Esophagus squamous epithelium (tissue), 5 donors: Measurements from ENCODE around the gene MAU2. TPM values are rescaled to one million over a fixed set of nuclear protein-coding genes. Genes with fewer than 3 reads are reported as not detected.
"Not testable (repeated sequence)": the region's sequence is repeated elsewhere in the genome, so short reads cannot be mapped to it uniquely, and the experiment has no call there.

Experiments used
- DNase-seq: peaks from one replicate; lab custom pipeline; 2025; lab: John Stamatoyannopoulos, UW
- H3K27ac ChIP-seq, 4 donors: fragments of 200-600 bp; sonication (generic); one replicate each; pipeline ENCODE4 v1.5.1; 2016 to 2019; ENCODE audit warnings: mild to moderate bottlenecking in 1 of 4
- H3K27me3 ChIP-seq, 4 donors: fragments of 200-600 bp; sonication (generic); 1 replicate in 3 of 4; 2 replicates in 1 of 4; pipeline versions ENCODE4 v1.5.1 to v1.6.0; 2017 to 2021; ENCODE audit warnings: antibody characterized with exemption in 1 of 4
- H3K36me3 ChIP-seq, 3 donors: fragments of 200-600 bp; sonication (generic); one replicate each; pipeline ENCODE4 v1.5.1; 2016 to 2019
- H3K4me1 ChIP-seq, 3 donors: fragments of 200-600 bp; sonication (generic); one replicate each; pipeline ENCODE4 v1.5.1; 2017 to 2019
- H3K4me3 ChIP-seq, 4 donors: fragments of 200-600 bp; sonication (generic); 1 replicate in 3 of 4; 2 replicates in 1 of 4; pipeline ENCODE4 v1.5.1; 2016 to 2019; ENCODE audit warnings: mild to moderate bottlenecking in 2 of 4, moderate library complexity in 1 of 4
- H3K9me3 ChIP-seq, 3 donors: fragments of 200-600 bp; sonication (generic); one replicate each; pipeline ENCODE4 v1.5.1; 2016 to 2019
- CTCF ChIP-seq, 6 experiments: fragments of 450-650 bp in 4 of 6; fragments of 200-600 bp in 2 of 6; sonication (generic) in 2 of 6; IDR thresholded peaks; one replicate each; pipeline ENCODE4 v1.5.1; 2016 to 2019; ENCODE audit warnings: antibody characterized with exemption in 6 of 6, mild to moderate bottlenecking in 4 of 6, moderate library complexity in 4 of 6
- POLR2A ChIP-seq, 4 donors: fragments of 450-650 bp; IDR thresholded peaks; one replicate each; pipeline ENCODE4 v1.6.1; 2017; ENCODE audit warnings: antibody characterized with exemption in 4 of 4, mild to moderate bottlenecking in 4 of 4, moderate library complexity in 3 of 4
- WGBS, 2 donors: methylation state at CpG; one replicate each; pipeline ENCODE4 v1.1.5; 2018; 5-methylcytosine and 5-hydroxymethylcytosine counted together
- intact Hi-C: fragments of 100-400 bp; cut with DNase I; formaldehyde crosslinking; loops from one replicate; pipeline ENCODE4 v1.15.0; 2022
- total RNA-seq, 4 donors: library from RNA; depleted of rRNA; stranded (reverse); fragments of >200 nt; gene quantifications; one replicate each; pipeline ENCODE4 v1.1.0, GENCODE V29; 2016
- donor health status: DM: yes; HTN: yes; CAD: no.

MAU2 gene
- total RNA-seq, 4 donors from 2014 or later, result 35.4 to 53.2 (median 39.1) TPM

GRCh38 chr19:19385131-19385895, 64.7 kb downstream of the MAU2 start:
- DNase-seq, result peak; percentile 99
- TF ChIP-seq POLR2A (IDR thresholded peaks at IDR 0.05), result peak in 3 of 4 donors; percentile 40 to 60 (median 52)
- TF ChIP-seq CTCF (IDR thresholded peaks at IDR 0.05), result peak in 5 of 6 experiments; percentile 7 to 24 (median 11)
- no peaks in the 10 kb centered on the region for H3K27me3 ChIP-seq
- peaks cover 37 to 88% (median 51%) of the 10 kb centered on the region in 3 donors for H3K4me1 ChIP-seq
- intact Hi-C loops, result no loop called here
- no peaks in the 10 kb centered on the region for H3K36me3 ChIP-seq
- peak overlapping the region; percentile 91 to 97 (median 95) for H3K27ac ChIP-seq
- WGBS, 2 donors, result 0% methylated on average over 7 to 22 of the region's 75 CpGs
- no peaks in the 10 kb centered on the region for H3K9me3 ChIP-seq
- peak overlapping the region; percentile 72 to 91 (median 84) for H3K4me3 ChIP-seq

GRCh38 chr19:19385896-19386869, 65.6 kb downstream of the MAU2 start:
- intact Hi-C loops, result no loop called here

GRCh38 chr19:19387108-19387507, 66.5 kb downstream of the MAU2 start:
- DNase-seq, result no peak
- peak overlapping the region; percentile 72 to 91 (median 84) for H3K4me3 ChIP-seq
- TF ChIP-seq CTCF (IDR thresholded peaks at IDR 0.05) (no peak), POLR2A (IDR thresholded peaks at IDR 0.05) (no peak)

More at GRCh38 chr19:19385896-19386869, 65.6 kb downstream of the MAU2 start:
- H3K9me3 ChIP-seq, result no peaks in the 10 kb centered on the region
- H3K27ac ChIP-seq, result peak overlapping the region; percentile 91 to 97 (median 95)
- no peaks in the 10 kb centered on the region for H3K36me3 ChIP-seq
- H3K27me3 ChIP-seq, result no peaks in the 10 kb centered on the region
- peak in 1 of 4 donors; percentile 33 for TF ChIP-seq POLR2A (IDR thresholded peaks at IDR 0.05)
- TF ChIP-seq CTCF (IDR thresholded peaks at IDR 0.05), result no peak
- DNase-seq, result no peak
- H3K4me3 ChIP-seq, result peak overlapping the region; percentile 72 to 91 (median 84)
- 2 to 5% methylated on average over 6 to 19 of the region's 75 CpGs for WGBS, 2 donors
- H3K4me1 ChIP-seq, result peaks cover 36 to 83% (median 46%) of the 10 kb centered on the region in 3 donors

GRCh38 chr19:19388568-19389555, 68.2 kb downstream of the MAU2 start:
- H3K4me3 ChIP-seq, result peak overlapping the region in 1 of 4 donors; percentile 5

More at GRCh38 chr19:19387108-19387507, 66.5 kb downstream of the MAU2 start:
- Histone ChIP-seq H3K4me1 (peaks cover 37 to 81% (median 45%) of the 10 kb centered on the region in 3 donors), H3K36me3 (no peaks in the 10 kb centered on the region), H3K27ac (peak overlapping the region in 3 of 4 donors; percentile 91 to 95 (median 95)), H3K27me3 (no peaks in the 10 kb centered on the region), H3K9me3 (no peaks in the 10 kb centered on the region)
- WGBS, 2 donors, result 40 to 52% methylated on average over 2 to 5 of the region's 5 CpGs
- intact Hi-C loops, result no loop called here

GRCh38 chr19:19389683-19390082, 69.1 kb downstream of the MAU2 start:
- WGBS, 2 donors, result 51 to 63% methylated on average over 10 to 12 of the region's 12 CpGs
- H3K27ac ChIP-seq, result peak overlapping the region in 3 of 4 donors; percentile 20 to 74 (median 71)
- H3K27me3 ChIP-seq, H3K4me3 ChIP-seq, DNase-seq, intact Hi-C loops, H3K9me3 ChIP-seq, H3K36me3 ChIP-seq: not testable (repeated sequence)
- H3K4me1 ChIP-seq, result peaks cover 44 to 84% (median 51%) of the 10 kb centered on the region in 3 donors

More at GRCh38 chr19:19388568-19389555, 68.2 kb downstream of the MAU2 start:
- DNase-seq, result no peak
- Histone ChIP-seq H3K4me1 (peaks cover 41 to 84% (median 51%) of the 10 kb centered on the region in 3 donors), H3K27ac (peak overlapping the region; percentile 20 to 74 (median 64)), H3K27me3 (no peaks in the 10 kb centered on the region), H3K36me3 (no peaks in the 10 kb centered on the region), H3K9me3 (no peaks in the 10 kb centered on the region)
- intact Hi-C loops, result no loop called here
- no peak for TF ChIP-seq POLR2A (IDR thresholded peaks at IDR 0.05)
- no peak for TF ChIP-seq CTCF (IDR thresholded peaks at IDR 0.05)
- WGBS, 2 donors, result 30 to 41% methylated on average over 11 to 13 of the region's 13 CpGs

- DNase-seq, H3K4me3 ChIP-seq, H3K27me3 ChIP-seq, H3K9me3 ChIP-seq, intact Hi-C loops, H3K36me3 ChIP-seq: not testable (repeated sequence)
- Histone ChIP-seq H3K27ac (peak overlapping the region in 1 of 4 donors; percentile 29), H3K4me1 (peaks cover 21 to 56% (median 21%) of the 10 kb centered on the region in 3 donors)
- 83 to 88% methylated on average over 3 of the region's 7 CpGs for WGBS, 2 donors
Observed at GRCh38 chr19:19394333-19394732, 73.7 kb downstream of the MAU2 start.
